Right atrium auricular region (tissue), 2 donors: ENCODE measurements around the gene VASN. TPM values are rescaled to one million over a fixed set of nuclear protein-coding genes. Genes with fewer than 3 reads are reported as not detected.

ENCODE experiments used
- DNase-seq: peaks from one replicate; pipeline ENCODE4 v3.0.0-alpha.2; 2019; ENCODE audit warnings: low spot score
- H3K27ac ChIP-seq, 2 donors: fragments of 200-600 bp; sonication (generic); 1 replicate in 1 of 2; 2 replicates in 1 of 2; pipeline ENCODE4 v1.5.1; 2016 to 2019
- H3K27me3 ChIP-seq, 2 donors: fragments of 200-600 bp; sonication (generic); one replicate each; pipeline versions ENCODE4 v1.5.1 to v1.6.0; 2017 to 2019
- H3K36me3 ChIP-seq: fragments of 200-600 bp; sonication (generic); one replicate; pipeline ENCODE4 v1.5.1; 2016
- H3K4me1 ChIP-seq, 2 donors: fragments of 200-600 bp; sonication (generic); one replicate each; pipeline versions ENCODE4 v1.5.1 to v1.6.0; 2017 to 2019
- H3K4me3 ChIP-seq, 2 donors: fragments of 200-600 bp; sonication (generic); 1 replicate in 1 of 2; 2 replicates in 1 of 2; pipeline ENCODE4 v1.5.1; 2017 to 2019; ENCODE audit warnings: mild to moderate bottlenecking in 1 of 2, moderate library complexity in 1 of 2
- H3K9me3 ChIP-seq, 2 donors: fragments of 200-600 bp; sonication (generic); one replicate each; pipeline ENCODE4 v1.5.1; 2019
- CTCF ChIP-seq, 2 donors: fragments of 200-600 bp; sonication (generic); IDR thresholded peaks; one replicate each; pipeline ENCODE4 v1.5.1; 2019; ENCODE audit warnings: antibody characterized with exemption in 2 of 2
- total RNA-seq, 2 donors: library from RNA; depleted of rRNA; stranded (reverse); fragments of >200 nt; gene quantifications; one replicate each; pipeline ENCODE4 v1.1.0, GENCODE V29; 2016

VASN gene
- total RNA-seq, 2 donors from 2014 or later, result 17.9 to 39.0 TPM

DNA sequence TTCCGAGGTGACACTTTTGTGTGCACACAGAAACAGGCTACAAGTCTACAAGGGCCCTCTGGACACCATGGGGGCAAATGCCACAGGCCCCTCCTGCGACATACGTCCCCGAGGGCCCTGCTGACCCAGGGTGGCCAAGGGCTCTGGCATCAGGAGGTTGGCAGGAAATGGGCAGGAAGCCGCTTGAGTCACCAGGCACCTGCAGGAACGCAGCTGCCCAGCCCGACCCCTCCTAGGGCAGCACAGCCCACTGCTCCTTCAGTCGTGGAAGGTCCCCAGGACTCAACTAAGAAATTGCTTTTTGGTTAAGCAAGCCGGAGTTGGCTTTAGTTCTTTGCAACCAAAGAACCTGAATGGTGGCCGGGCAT lies 36.7 kb downstream of the VASN start:
- H3K36me3 ChIP-seq, result peaks cover 16% of the 10 kb centered on the region
- peaks cover 0 to 43% of the 10 kb centered on the region in 2 donors for H3K4me1 ChIP-seq
- H3K27ac ChIP-seq, result no peak overlapping the region
- DNase-seq, result no peak
- no peaks in the 10 kb centered on the region for H3K27me3 ChIP-seq
- H3K4me3 ChIP-seq, result no peak overlapping the region
- H3K9me3 ChIP-seq, result no peaks in the 10 kb centered on the region
- no peak for TF ChIP-seq CTCF (IDR thresholded peaks at IDR 0.05)

DNA sequence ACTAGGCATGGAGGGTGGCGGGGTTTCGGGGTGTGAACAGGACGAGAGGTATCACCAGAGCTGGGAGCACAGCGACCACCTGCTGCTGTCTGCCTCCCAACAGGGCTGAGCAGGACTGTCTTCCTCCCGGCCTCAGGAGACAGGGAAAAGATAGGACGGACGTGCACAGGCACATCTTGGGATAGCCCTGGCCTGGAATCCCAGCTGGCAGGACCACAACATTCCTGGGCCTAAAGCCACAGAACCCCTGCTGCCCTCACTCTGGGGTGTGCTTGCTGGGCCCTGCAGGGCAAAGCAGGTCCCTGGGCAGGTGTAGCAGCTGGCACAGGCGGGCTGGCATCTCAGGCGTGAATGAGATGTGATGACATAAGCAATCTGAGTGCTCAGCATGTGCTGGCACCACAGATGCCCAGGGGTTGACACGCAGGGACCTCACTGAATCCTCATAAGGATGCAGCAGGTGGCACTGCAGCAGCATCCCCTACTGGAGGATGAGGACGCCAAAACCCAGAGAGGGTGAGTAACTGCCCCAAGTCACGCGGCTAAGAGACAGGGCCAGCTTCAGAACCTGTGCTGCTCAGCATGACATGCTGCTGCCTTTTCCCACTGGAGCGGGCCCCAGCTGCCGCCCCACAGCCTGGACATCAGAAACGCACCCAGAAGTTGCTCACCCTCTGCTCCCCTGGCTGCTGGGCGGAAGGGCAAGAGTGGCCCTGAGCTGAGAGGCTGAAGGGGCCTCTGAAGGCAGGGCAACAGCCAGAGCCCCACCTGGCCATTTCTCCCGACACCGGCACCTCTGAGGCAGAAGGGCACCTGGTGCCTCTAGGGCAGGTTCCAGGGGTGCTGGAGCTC lies 37.7 kb downstream of the VASN start:
- H3K4me3 ChIP-seq, result no peak overlapping the region
- no peak for DNase-seq
- H3K27me3 ChIP-seq, result no peaks in the 10 kb centered on the region
- peaks cover 16% of the 10 kb centered on the region for H3K36me3 ChIP-seq
- no peaks in the 10 kb centered on the region for H3K9me3 ChIP-seq
- no peak overlapping the region for H3K27ac ChIP-seq
- no peak for TF ChIP-seq CTCF (IDR thresholded peaks at IDR 0.05)
- H3K4me1 ChIP-seq, result peaks cover 0 to 43% of the 10 kb centered on the region in 2 donors

GRCh38 chr16:4410335-4411075 lies 38.9 kb downstream of the VASN start:
- Histone ChIP-seq H3K36me3 (peaks cover 16% of the 10 kb centered on the region), H3K9me3 (no peaks in the 10 kb centered on the region), H3K27ac (no peak overlapping the region), H3K4me1 (peaks cover 0 to 53% of the 10 kb centered on the region in 2 donors), H3K4me3 (no peak overlapping the region), H3K27me3 (no peaks in the 10 kb centered on the region)
- no peak for TF ChIP-seq CTCF (IDR thresholded peaks at IDR 0.05)
- no peak for DNase-seq

DNA sequence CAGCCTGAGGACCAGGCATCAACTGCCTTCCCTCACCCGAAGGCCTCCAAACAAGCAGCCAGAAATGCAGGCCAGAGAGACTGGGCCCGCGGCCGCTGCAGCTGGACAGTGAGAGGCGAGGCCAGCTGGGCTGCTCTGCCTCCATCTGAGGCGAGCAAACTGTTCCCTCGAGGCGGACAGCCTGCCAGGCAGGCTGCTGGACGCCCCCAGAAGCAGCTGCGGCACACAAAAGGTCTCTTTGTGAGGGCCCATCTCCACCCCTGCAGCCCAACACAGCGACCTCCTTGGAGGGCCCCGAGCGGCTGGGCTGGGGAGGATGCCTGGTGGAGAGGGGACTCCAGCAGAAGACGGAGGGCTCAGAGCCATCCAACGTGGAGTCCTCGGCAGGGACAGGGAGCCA lies 40.0 kb downstream of the VASN start:
- Histone ChIP-seq H3K9me3 (no peaks in the 10 kb centered on the region), H3K36me3 (peaks cover 7% of the 10 kb centered on the region), H3K27ac (peak overlapping the region in 1 of 2 donors; percentile 5), H3K4me1 (peaks cover 0 to 55% of the 10 kb centered on the region in 2 donors), H3K27me3 (no peaks in the 10 kb centered on the region), H3K4me3 (no peak overlapping the region)
- no peak for DNase-seq
- TF ChIP-seq CTCF (IDR thresholded peaks at IDR 0.05), result no peak

DNA sequence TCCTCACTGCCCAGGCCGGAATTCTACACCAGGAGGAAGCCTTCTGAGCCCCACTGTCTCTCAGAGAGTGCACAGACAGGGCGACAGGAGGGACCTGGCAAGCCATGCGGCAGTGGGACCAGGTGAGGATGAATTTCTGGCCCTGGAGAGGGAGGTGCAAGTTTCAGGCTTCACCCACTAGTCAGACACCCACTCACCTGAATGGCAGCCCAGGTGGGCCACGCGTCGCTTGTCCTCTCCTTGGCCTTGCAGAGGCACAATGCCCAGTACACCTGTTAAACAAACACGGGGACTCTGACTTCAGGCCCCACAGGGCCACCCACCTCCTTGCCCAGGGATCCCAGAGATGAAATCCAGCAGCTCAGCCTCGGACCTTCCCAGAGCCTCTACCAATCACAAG lies 40.5 kb downstream of the VASN start:
- no peak overlapping the region for H3K4me3 ChIP-seq
- H3K27me3 ChIP-seq, result no peaks in the 10 kb centered on the region
- peaks cover 2% of the 10 kb centered on the region for H3K36me3 ChIP-seq
- DNase-seq, result no peak
- no peaks in the 10 kb centered on the region for H3K9me3 ChIP-seq
- H3K4me1 ChIP-seq, result peaks cover 0 to 60% of the 10 kb centered on the region in 2 donors
- H3K27ac ChIP-seq, result no peak overlapping the region
- no peak for TF ChIP-seq CTCF (IDR thresholded peaks at IDR 0.05)
